DOHH2 (cell line): ENCODE measurements around the gene HIVEP3.

Experiments
- H3F3A ChIP-seq: fragments of 200-600 bp; sonication (generic), shearing (Covaris generic); 2 replicates; pipeline ENCODE4 v1.6.0; 2016; ENCODE audit warnings: antibody characterized with exemption, mild to moderate bottlenecking; ENCODE audit not compliant: control insufficient read depth, insufficient read depth
- H3K27ac ChIP-seq: fragments of 200-600 bp; sonication (generic); 2 replicates; pipeline ENCODE4 v1.5.1; 2014; ENCODE audit warnings: low read depth, mild to moderate bottlenecking, low read length, moderate library complexity
- H3K27me3 ChIP-seq: fragments of 200-600 bp; sonication (generic); 2 replicates; pipeline ENCODE4 v1.6.1; 2014; ENCODE audit warnings: mild to moderate bottlenecking, low read length, mixed read lengths; ENCODE audit not compliant: control insufficient read depth
- H3K36me3 ChIP-seq: fragments of 200-600 bp; sonication (generic); 2 replicates; pipeline ENCODE4 v1.6.1; 2014; ENCODE audit warnings: mild to moderate bottlenecking, low read length, moderate library complexity, mixed read lengths; ENCODE audit not compliant: control insufficient read depth
- H3K4me1 ChIP-seq: fragments of 200-600 bp; sonication (generic); 2 replicates; pipeline ENCODE4 v1.6.1; 2014; ENCODE audit warnings: mild to moderate bottlenecking, low read length, mixed read lengths; ENCODE audit not compliant: control insufficient read depth
- H3K4me2 ChIP-seq: fragments of 200-600 bp; sonication (generic); 2 replicates; pipeline ENCODE4 v1.6.0; 2014; ENCODE audit warnings: mild to moderate bottlenecking, low read length, moderate library complexity
- H3K4me3 ChIP-seq: fragments of 200-600 bp; sonication (generic); 2 replicates; pipeline ENCODE4 v1.5.1; 2014; ENCODE audit warnings: mild to moderate bottlenecking, low read length, mixed read lengths
- H3K79me2 ChIP-seq: fragments of 200-600 bp; sonication (generic); 2 replicates; pipeline ENCODE4 v1.6.1; 2014; ENCODE audit warnings: mild to moderate bottlenecking, low read length, mixed read lengths; ENCODE audit not compliant: control insufficient read depth
- H3K9me2 ChIP-seq: fragments of 200-600 bp; sonication (generic); replicated peaks from 2 replicates; pipeline ENCODE4 v1.6.1; 2014; ENCODE audit warnings: mild to moderate bottlenecking, low read length, mixed read lengths; ENCODE audit not compliant: control insufficient read depth
- H3K9me3 ChIP-seq: fragments of 200-600 bp; sonication (generic); 2 replicates; pipeline ENCODE4 v1.6.1; 2014; ENCODE audit warnings: antibody characterized with exemption, low read length, mixed read lengths; ENCODE audit not compliant: control insufficient read depth, insufficient read depth
- H4K20me1 ChIP-seq: fragments of 200-600 bp; sonication (generic); 2 replicates; pipeline ENCODE4 v1.6.0; 2014; ENCODE audit warnings: low read depth, mild to moderate bottlenecking, antibody characterized with exemption, low read length, moderate library complexity; ENCODE audit not compliant: control insufficient read depth, insufficient read depth
- EZH2phosphoT487 ChIP-seq: fragments of 200-600 bp; sonication (generic); IDR thresholded peaks from 2 replicates; pipeline ENCODE4 v1.6.1; 2017; ENCODE audit warnings: borderline replicate concordance, mild to moderate bottlenecking, antibody characterized with exemption, low read length, moderate library complexity, mixed read lengths
- TF ChIP-seq, protein P1 (sequence below): fragments of 200-600 bp; sonication (generic); IDR thresholded peaks from one replicate; pipeline ENCODE4 v1.5.1; 2014; ENCODE audit warnings: antibody characterized with exemption, mild to moderate bottlenecking, low read depth, low read length; ENCODE audit not compliant: poor library complexity, severe bottlenecking

Gene HIVEP3

DNA sequence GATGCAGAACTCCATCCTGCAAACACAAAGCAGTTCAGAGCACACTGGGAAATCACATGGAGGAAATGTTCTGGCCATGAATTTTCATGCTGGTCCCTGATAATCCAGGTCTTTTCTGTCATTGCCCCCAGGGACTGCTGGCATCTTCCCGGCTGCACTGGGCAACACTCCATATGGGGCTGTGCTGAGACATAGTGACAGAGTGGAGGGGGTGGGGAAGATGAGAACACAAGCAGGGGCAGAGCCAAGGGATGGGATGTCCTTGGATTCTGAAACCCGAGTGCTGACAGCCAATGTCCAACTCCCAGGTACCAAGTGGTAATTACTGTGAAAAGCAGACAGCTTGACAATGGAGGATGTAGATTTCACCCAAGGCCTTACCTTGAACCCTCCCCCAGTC lies 185.7 kb downstream of the HIVEP3 start:
- Histone ChIP-seq H4K20me1 (no peaks in the 10 kb centered on the region), H3K9me3 (no peaks in the 10 kb centered on the region), H3K79me2 (no peaks in the 10 kb centered on the region), H3K27me3 (peaks cover 7% of the 10 kb centered on the region; the same call in 1 of the 2 replicates), H3K4me3 (no peak overlapping the region), H3K36me3 (no peaks in the 10 kb centered on the region), H3K4me1 (peaks cover 18% of the 10 kb centered on the region), H3K27ac (no peak overlapping the region), H3K9me2 (no peaks in the 10 kb centered on the region), H3F3A (no peaks in the 10 kb centered on the region), H3K4me2 (no peak overlapping the region)
- TF ChIP-seq, protein P1, sequence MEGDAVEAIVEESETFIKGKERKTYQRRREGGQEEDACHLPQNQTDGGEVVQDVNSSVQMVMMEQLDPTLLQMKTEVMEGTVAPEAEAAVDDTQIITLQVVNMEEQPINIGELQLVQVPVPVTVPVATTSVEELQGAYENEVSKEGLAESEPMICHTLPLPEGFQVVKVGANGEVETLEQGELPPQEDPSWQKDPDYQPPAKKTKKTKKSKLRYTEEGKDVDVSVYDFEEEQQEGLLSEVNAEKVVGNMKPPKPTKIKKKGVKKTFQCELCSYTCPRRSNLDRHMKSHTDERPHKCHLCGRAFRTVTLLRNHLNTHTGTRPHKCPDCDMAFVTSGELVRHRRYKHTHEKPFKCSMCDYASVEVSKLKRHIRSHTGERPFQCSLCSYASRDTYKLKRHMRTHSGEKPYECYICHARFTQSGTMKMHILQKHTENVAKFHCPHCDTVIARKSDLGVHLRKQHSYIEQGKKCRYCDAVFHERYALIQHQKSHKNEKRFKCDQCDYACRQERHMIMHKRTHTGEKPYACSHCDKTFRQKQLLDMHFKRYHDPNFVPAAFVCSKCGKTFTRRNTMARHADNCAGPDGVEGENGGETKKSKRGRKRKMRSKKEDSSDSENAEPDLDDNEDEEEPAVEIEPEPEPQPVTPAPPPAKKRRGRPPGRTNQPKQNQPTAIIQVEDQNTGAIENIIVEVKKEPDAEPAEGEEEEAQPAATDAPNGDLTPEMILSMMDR, result no peak
- TF ChIP-seq EZH2phosphoT487, result no peak

DNA sequence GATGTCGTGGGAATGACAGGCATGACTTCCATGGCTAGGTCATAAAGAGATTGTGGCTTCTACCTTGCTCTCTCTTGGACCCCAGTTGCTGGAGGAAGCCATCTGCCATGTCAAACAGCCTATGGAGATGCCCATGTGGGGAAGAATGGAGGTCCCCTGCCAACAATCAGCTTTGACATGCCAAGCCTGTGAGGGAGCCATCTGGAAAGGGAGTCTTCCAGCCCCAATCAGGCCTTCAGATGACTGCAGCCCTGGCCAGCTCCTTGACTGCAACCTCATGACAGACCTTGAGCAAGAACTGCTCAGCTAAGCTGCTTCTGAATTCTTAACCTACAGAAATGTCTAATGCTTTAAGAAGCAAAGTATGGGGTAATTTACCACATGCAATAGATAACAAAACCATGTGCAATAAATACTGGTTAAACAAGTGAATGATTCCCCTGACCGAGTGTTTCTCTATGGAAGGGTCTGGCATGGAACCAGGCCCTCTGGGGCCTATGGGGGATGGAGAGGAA lies 187.1 kb downstream of the HIVEP3 start:
- TF ChIP-seq, protein P1, result no peak
- TF ChIP-seq EZH2phosphoT487, result no peak
- Histone ChIP-seq H3K4me3 (no peak overlapping the region), H3F3A (no peaks in the 10 kb centered on the region), H3K27ac (no peak overlapping the region), H3K9me2 (no peaks in the 10 kb centered on the region), H3K79me2 (no peaks in the 10 kb centered on the region), H3K9me3 (no peaks in the 10 kb centered on the region), H3K4me2 (no peak overlapping the region), H3K36me3 (no peaks in the 10 kb centered on the region), H3K27me3 (no peaks in the 10 kb centered on the region; the same call in 1 of the 2 replicates), H3K4me1 (peaks cover 32% of the 10 kb centered on the region), H4K20me1 (no peaks in the 10 kb centered on the region)

DNA sequence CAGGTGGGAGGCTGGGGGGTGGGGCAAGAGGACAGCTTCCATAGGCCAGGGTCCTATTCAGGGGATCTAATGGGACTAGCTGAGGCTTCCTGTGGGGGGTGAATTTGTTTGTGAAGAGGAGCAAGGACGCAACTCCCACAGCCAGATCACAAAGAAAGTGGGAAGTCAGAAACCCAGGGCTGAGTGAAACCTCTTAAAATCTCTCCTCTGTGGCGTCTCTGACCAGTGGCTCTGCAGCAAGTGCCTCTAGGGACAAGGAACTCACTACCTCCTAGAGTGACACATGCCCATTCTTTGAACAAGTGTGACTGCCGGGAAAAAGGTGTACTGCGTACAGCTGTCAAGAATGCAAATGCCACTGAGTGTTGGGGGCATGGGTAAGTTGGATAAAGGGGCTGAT lies 187.9 kb downstream of the HIVEP3 start:
- Histone ChIP-seq H4K20me1 (no peaks in the 10 kb centered on the region), H3K79me2 (no peaks in the 10 kb centered on the region), H3F3A (0 out of 2 replicates have a peak, but pooled peaks cover 2% of the 10 kb centered on the region), H3K4me1 (peaks cover 38% of the 10 kb centered on the region), H3K27ac (no peak overlapping the region), H3K9me2 (no peaks in the 10 kb centered on the region), H3K4me3 (no peak overlapping the region), H3K9me3 (no peaks in the 10 kb centered on the region), H3K4me2 (no peak overlapping the region), H3K36me3 (no peaks in the 10 kb centered on the region), H3K27me3 (no peaks in the 10 kb centered on the region; the same call in 1 of the 2 replicates)
- TF ChIP-seq, protein P1, result no peak
- no peak for TF ChIP-seq EZH2phosphoT487
